ENCODE results near the gene HSD17B8. TPM values are rescaled to one million over a fixed set of nuclear protein-coding genes. Genes with fewer than 3 reads are reported as not detected.
A peak's percentile ranks its signal among the peaks of the same experiment; 100 is the strongest.

The HSD17B8 gene
- polyA plus RNA-seq, 1 donor from 2014 or later = 30.9 TPM

DNA sequence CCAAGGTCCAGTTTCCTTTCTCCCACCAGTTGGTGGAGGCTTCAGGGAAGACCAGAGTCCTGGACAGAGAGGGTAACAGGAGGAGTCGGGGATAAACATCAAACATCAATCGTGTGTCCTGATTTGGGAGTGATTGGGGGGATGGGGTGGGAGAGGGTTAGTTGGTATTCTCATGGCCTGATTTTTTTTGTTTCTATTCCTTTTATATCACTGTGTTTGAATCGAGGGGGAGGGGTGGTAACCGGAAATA, 365 bp upstream of the HSD17B8 start:
- Mint-ChIP-seq H3K36me3 (peaks cover 10% of the 10 kb centered on the region), H3K27ac (peak overlapping the region in 2 of 3 donors; percentile 59 to 94), H3K27me3 (no peaks in the 10 kb centered on the region), H3K9me3 (no peaks in the 10 kb centered on the region), H3K4me1 (peaks cover 36 to 43% (median 39%) of the 10 kb centered on the region in 3 donors), H3K4me3 (peak overlapping the region; percentile 89 to 99 (median 96))

DNA sequence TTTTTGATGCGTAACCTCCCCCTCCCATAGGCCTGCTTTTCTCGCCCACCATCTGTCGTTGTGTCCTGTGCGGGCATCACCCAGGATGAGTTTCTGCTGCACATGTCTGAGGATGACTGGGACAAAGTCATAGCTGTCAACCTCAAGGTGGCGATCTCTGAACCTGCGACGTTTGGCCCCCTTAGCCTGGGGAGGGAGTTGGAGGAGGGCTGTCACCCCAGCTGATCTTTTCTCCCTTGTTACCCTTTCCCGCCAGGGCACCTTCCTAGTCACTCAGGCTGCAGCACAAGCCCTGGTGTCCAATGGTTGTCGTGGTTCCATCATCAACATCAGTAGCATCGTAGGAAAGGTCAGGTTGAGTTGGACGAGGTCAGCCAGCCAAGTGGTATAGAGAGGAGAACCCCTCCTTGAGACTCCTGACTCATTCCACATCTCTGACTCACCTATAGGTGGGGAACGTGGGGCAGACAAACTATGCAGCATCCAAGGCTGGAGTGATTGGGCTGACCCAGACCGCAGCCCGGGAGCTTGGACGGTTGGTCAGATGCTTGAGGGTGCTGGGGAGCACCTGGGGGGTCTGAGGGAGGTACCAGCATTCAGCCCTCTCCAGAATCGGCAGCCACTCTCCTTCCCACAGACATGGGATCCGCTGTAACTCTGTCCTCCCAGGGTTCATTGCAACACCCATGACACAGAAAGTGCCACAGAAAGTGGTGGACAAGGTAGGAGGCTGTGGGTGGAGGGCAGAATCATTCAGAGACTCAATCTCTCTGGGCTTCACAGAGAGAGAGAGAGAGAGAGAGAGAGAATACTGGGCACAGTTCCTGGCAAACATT, 954 bp downstream of the HSD17B8 start:
- peaks cover 11% of the 10 kb centered on the region for H3K36me3 Mint-ChIP-seq
- H3K4me1 Mint-ChIP-seq = peaks cover 38 to 42% (median 38%) of the 10 kb centered on the region in 3 donors
- H3K27ac Mint-ChIP-seq = peak overlapping the region; percentile 58 to 94 (median 89)
- H3K27me3 Mint-ChIP-seq = no peaks in the 10 kb centered on the region
- peak overlapping the region; percentile 89 to 99 (median 96) for H3K4me3 Mint-ChIP-seq
- no peaks in the 10 kb centered on the region for H3K9me3 Mint-ChIP-seq

DNA sequence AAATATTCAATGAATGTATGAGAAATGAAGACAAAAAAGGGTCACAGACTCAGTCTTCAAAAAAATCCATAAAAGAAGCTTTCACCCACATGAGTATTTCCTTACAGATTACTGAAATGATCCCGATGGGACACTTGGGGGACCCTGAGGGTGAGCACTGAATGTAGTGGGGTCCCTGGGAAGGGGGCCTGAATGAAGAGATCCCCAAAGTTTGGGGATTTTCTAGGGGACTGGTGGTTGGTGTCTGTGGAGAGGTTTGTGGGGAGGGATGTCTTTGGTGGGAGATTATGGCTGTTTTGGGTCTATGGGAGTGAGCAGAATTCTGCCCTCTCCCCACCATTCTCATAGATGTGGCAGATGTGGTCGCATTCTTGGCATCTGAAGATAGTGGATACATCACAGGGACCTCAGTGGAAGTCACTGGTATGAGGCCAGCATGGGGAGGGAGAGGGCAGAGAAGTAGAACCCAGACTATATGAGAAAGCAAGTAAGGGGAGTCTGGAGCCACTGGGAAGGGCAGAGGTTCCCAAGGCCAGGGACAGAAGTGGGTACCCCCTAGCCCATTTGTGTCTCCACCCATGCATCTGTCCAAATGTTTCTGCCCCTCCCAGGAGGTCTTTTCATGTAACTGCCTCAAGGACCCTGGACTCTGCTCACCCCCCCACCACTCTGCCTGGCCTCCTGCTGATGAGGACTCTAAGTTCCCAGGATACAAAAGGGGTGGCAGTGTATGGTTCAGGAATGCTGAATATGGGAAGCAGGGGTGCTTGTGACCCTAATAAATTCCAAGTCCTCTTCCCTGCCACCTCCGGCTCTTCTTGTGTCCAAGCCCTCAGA, 1.8 kb downstream of the HSD17B8 start:
- Mint-ChIP-seq H3K9me3 (no peaks in the 10 kb centered on the region), H3K4me1 (peaks cover 33 to 40% (median 35%) of the 10 kb centered on the region in 3 donors), H3K4me3 (peak overlapping the region; percentile 89 to 99 (median 96)), H3K27me3 (no peaks in the 10 kb centered on the region), H3K36me3 (peaks cover 14% of the 10 kb centered on the region), H3K27ac (peak overlapping the region in 2 of 3 donors; percentile 11 to 94)

DNA sequence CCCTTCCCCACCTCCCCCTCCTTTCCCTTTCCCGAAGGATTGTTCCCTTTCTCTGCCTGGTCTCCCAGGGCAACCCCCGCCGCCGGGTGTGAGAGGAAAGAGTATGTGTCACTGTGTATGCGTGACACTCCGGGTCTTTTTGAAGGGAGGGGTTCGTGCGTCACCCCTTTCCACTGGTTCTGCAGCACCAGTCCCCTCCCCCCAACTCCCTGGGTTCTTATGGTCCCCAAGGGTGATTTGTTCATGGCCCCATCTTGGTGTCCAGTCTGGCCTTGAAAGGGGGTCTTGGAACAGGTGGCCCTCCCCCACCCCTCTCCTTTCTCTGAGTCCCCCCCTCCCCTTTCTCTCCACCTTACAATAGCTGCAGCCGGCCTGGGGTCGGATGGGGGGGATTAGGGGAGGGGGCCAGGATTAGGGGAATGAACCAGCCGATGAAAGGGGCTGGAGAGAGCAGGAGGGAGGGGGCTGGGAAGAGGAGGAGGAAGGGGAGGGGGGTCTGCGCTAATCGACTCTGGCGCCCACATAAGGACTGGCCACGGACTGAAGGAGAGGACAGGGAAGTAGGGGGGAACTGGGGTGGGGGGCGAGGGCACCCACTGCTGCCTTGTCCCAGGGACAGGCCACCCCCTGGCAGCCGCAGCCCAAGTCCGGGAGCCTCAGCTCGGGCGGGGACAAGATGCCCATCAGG, 2.6 kb downstream of the HSD17B8 start:
- H3K27me3 Mint-ChIP-seq = peaks cover under 1% of the 10 kb centered on the region
- H3K9me3 Mint-ChIP-seq = no peaks in the 10 kb centered on the region
- H3K36me3 Mint-ChIP-seq = peaks cover 15% of the 10 kb centered on the region
- peak overlapping the region; percentile 88 to 99 (median 92) for H3K4me3 Mint-ChIP-seq
- H3K27ac Mint-ChIP-seq = peak overlapping the region in 1 of 3 donors; percentile 90
- H3K4me1 Mint-ChIP-seq = peaks cover 29 to 34% (median 33%) of the 10 kb centered on the region in 3 donors

- H3K36me3 Mint-ChIP-seq = peaks cover 11% of the 10 kb centered on the region
- peaks cover 25 to 36% (median 29%) of the 10 kb centered on the region in 3 donors for H3K4me1 Mint-ChIP-seq
- peaks cover 6% of the 10 kb centered on the region for H3K27me3 Mint-ChIP-seq
- peak overlapping the region; percentile 89 to 93 (median 90) for H3K27ac Mint-ChIP-seq
- H3K4me3 Mint-ChIP-seq = peak overlapping the region; percentile 88 to 92 (median 90)
- H3K9me3 Mint-ChIP-seq = no peaks in the 10 kb centered on the region
Observed at GRCh38 chr6:33207552-33208090, 3.2 kb downstream of the HSD17B8 start.

DNA sequence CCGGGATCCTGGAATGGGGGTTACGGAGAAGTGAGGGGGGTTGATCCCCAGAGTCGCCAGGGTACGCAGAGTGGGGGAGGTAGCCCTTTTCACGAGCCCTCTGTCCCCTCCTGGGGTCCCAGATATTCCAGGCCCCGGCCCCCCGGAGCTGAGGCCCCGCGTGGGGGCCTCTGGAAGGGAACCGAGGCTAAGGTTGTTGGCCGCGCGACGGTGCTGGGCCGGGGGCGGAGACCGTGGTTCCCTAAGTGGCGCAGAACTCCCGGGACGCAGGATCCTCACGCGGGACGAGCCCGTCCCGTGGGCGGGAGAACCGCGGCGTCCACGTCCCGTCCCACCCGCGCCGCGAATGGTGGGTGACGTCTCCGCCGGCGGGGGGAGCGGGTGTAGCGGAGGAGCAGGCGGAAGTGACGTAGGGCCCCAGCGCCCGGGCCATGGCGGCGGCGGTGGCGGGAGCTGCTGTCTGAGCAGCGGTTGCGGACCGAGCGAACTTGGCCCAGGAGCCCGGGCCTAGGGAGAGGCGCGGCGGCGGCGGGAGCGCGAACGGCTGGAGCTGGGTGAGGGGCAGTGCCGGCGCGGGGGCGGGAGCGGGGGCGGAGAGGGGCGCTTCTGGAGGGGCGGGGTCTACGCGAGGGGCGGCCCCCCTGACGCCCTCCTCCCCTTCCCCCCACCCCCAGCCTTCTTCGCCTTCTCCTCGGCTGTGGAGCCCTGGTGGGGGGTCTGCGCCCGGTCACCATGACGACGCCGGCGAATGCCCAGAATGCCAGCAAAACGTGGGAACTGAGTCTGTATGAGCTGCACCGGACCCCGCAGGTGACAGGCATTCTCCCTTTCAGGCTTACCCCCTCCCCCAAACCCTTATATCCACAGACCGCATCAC, 3.9 kb downstream of the HSD17B8 start, which contains the start of gene RING1:
TSS of gene RING1 (plus strand) at position 410 of the 877 bp plus-strand sequence. CDS start at position 733, 323 bp downstream.
- Mint-ChIP-seq H3K9me3 (no peaks in the 10 kb centered on the region), H3K36me3 (peaks cover 6% of the 10 kb centered on the region), H3K4me1 (peaks cover 24 to 36% (median 29%) of the 10 kb centered on the region in 3 donors), H3K4me3 (peak within 1 kb of the TSS; percentile 88 to 92 (median 90)), H3K27ac (peak within 1 kb of the TSS; percentile 90 to 93 (median 91)), H3K27me3 (peaks cover 13% of the 10 kb centered on the region)

DNA sequence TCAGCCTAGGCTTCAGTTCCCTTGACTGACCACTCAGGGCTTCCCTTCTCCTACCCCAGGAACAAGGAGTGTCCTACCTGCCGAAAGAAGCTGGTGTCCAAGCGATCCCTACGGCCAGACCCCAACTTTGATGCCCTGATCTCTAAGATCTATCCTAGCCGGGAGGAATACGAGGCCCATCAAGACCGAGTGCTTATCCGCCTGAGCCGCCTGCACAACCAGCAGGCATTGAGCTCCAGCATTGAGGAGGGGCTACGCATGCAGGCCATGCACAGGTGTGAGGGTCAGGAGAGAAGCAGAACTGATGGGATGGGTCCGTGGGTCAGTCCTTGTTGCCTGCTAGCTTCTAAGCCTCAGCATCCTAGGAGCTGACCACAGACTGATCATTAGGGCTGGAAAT, 5.4 kb downstream of the HSD17B8 start:
- H3K4me3 Mint-ChIP-seq = peak overlapping the region in 3 of 4 donors; percentile 88 to 92 (median 88)
- peaks cover 6% of the 10 kb centered on the region for H3K36me3 Mint-ChIP-seq
- H3K4me1 Mint-ChIP-seq = peaks cover 24 to 30% (median 26%) of the 10 kb centered on the region in 3 donors
- H3K27ac Mint-ChIP-seq = peak overlapping the region in 1 of 3 donors; percentile 90
- H3K9me3 Mint-ChIP-seq = no peaks in the 10 kb centered on the region
- peaks cover 20% of the 10 kb centered on the region for H3K27me3 Mint-ChIP-seq

DNA sequence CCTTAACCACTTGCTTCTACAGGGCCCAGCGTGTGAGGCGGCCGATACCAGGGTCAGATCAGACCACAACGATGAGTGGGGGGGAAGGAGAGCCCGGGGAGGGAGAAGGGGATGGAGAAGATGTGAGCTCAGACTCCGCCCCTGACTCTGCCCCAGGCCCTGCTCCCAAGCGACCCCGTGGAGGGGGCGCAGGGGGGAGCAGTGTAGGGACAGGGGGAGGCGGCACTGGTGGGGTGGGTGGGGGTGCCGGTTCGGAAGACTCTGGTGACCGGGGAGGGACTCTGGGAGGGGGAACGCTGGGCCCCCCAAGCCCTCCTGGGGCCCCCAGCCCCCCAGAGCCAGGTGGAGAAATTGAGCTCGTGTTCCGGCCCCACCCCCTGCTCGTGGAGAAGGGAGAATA, 6.7 kb downstream of the HSD17B8 start:
- peaks cover 17 to 21% (median 17%) of the 10 kb centered on the region in 3 donors for H3K4me1 Mint-ChIP-seq
- no peak overlapping the region for H3K4me3 Mint-ChIP-seq
- peaks cover 6% of the 10 kb centered on the region for H3K36me3 Mint-ChIP-seq
- no peak overlapping the region for H3K27ac Mint-ChIP-seq
- H3K9me3 Mint-ChIP-seq = no peaks in the 10 kb centered on the region
- peaks cover 20% of the 10 kb centered on the region for H3K27me3 Mint-ChIP-seq

GRCh38 chr6:33211666-33212422, 7.4 kb downstream of the HSD17B8 start:
- Mint-ChIP-seq H3K27ac (no peak overlapping the region), H3K36me3 (peaks cover 6% of the 10 kb centered on the region), H3K4me3 (peak overlapping the region in 2 of 4 donors; percentile 3 to 69), H3K4me1 (peaks cover 14 to 18% (median 16%) of the 10 kb centered on the region in 3 donors), H3K9me3 (no peaks in the 10 kb centered on the region), H3K27me3 (peaks cover 20% of the 10 kb centered on the region)

GRCh38 chr6:33212857-33213165, 8.4 kb downstream of the HSD17B8 start:
- Mint-ChIP-seq H3K36me3 (peaks cover 6% of the 10 kb centered on the region), H3K4me1 (peaks cover 13 to 18% (median 16%) of the 10 kb centered on the region in 3 donors), H3K9me3 (no peaks in the 10 kb centered on the region), H3K27ac (peak overlapping the region in 1 of 3 donors; percentile 88), H3K27me3 (peaks cover 21% of the 10 kb centered on the region), H3K4me3 (peak overlapping the region in 2 of 4 donors; percentile 64 to 69)

GRCh38 chr6:33213166-33213988, 8.9 kb downstream of the HSD17B8 start:
- H3K4me1 Mint-ChIP-seq = peaks cover 12 to 18% (median 16%) of the 10 kb centered on the region in 3 donors
- peaks cover 6% of the 10 kb centered on the region for H3K36me3 Mint-ChIP-seq
- peak overlapping the region in 3 of 4 donors; percentile 55 to 85 (median 74) for H3K4me3 Mint-ChIP-seq
- peaks cover 27% of the 10 kb centered on the region for H3K27me3 Mint-ChIP-seq
- no peaks in the 10 kb centered on the region for H3K9me3 Mint-ChIP-seq
- H3K27ac Mint-ChIP-seq = peak overlapping the region in 1 of 3 donors; percentile 88

GRCh38 chr6:33213989-33214335, 9.5 kb downstream of the HSD17B8 start:
- H3K27ac Mint-ChIP-seq = peak overlapping the region in 1 of 3 donors; percentile 22
- H3K36me3 Mint-ChIP-seq = peaks cover 6% of the 10 kb centered on the region
- peaks cover 31% of the 10 kb centered on the region for H3K27me3 Mint-ChIP-seq
- H3K4me1 Mint-ChIP-seq = peaks cover 10 to 14% (median 14%) of the 10 kb centered on the region in 3 donors
- peak overlapping the region in 2 of 4 donors; percentile 55 to 85 for H3K4me3 Mint-ChIP-seq
- no peaks in the 10 kb centered on the region for H3K9me3 Mint-ChIP-seq
